Fibroblast of upper back skin (primary cell): ENCODE measurements around the gene ELK4.

ENCODE experiments used
- DNase-seq: peaks from one replicate; pipeline ENCODE4 v3.0.0-alpha.2; 2013

ELK4 gene

DNA sequence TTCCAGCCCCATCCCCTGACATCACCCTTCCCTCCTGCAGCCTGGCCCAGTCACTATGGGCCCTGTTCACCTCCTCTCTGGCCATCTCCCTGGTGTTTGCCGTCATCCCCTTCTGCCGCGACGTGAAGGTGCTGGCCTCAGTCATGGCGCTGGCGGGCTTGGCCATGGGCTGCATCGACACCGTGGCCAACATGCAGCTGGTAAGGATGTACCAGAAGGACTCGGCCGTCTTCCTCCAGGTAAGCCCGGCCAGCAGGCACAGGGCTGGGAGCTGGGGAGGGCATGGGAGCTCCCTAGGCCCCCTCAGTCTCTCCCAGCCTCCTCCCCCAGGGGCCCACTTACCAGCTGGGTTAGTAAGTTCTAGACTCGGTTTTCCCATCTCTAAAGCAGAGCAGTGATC, 52.1 kb downstream of the ELK4 start:
- no peak for DNase-seq

DNA sequence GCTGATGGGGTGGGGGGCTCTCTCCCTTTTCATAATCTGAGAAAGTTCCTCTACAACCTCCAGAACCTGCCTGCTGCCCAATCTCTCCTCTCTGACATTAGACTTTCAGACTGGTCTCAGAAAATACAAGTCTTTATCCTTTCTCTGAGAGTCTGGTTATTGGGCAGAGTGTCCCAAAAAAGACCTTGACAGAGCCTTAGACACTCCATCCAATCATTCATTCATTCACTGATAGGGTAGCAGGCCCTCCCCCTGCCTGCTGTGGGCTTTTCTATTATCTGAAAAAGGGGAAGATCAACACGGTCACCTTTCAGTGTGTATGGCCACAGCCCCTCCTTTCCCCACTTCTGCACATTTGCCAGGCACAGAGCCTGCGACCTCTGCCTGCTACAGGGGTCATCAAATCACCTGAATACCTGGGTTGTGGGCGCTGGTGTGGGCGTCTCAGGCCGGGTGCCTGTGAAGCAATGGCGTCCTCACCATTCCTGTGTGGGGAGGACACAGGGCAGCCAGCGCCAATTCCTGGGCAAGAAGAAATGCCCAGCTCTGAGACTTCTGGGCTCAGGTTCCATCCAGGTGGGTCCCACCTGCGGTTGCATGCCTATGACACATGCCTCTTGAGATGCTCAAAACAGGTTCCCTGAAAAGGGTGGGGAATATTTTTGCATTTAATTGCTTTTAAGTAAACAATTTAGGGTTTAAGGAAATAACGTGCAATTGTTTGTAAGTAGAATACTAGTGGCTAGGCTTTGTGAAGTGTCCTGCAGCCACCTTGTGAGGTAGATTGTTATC, 52.8 kb downstream of the ELK4 start:
- no peak for DNase-seq

DNA sequence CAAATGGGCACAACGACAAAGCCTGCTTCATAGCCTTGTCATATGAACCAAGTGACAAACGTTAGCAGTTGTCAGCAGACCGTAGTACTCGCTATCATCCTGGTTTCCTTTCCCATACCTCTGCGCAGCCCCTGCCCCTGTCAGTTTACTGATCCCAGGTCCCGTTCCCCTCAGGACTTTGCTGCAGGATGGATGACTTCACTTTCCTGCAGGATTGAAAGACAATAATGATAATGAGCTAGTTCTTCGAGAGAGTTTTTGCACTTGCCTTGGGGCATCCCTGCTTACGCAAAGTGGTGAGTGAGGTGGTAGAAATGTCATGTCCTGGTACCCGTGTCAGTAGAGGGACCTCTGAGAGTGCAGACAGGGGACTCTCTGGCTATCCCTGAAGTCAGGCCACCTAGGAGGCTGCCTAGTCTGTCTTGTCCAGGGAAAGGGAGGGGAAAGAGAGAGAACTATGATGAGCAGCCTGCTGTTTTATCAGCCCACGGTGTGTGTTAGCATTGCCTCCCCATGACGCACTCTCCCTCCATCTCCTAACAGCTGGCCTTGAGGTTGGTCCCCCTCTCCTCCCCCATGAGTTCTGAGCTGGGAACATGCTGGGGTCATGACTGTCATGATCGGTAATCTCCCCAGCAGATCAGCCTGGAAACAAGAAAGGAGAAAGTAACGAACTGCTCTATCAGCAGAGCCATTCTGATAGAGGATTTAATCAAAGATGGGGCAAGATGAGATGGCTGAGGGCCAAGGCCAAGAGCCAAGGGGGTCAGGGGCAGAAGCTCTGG, 53.7 kb downstream of the ELK4 start:
- DNase-seq = no peak

DNA sequence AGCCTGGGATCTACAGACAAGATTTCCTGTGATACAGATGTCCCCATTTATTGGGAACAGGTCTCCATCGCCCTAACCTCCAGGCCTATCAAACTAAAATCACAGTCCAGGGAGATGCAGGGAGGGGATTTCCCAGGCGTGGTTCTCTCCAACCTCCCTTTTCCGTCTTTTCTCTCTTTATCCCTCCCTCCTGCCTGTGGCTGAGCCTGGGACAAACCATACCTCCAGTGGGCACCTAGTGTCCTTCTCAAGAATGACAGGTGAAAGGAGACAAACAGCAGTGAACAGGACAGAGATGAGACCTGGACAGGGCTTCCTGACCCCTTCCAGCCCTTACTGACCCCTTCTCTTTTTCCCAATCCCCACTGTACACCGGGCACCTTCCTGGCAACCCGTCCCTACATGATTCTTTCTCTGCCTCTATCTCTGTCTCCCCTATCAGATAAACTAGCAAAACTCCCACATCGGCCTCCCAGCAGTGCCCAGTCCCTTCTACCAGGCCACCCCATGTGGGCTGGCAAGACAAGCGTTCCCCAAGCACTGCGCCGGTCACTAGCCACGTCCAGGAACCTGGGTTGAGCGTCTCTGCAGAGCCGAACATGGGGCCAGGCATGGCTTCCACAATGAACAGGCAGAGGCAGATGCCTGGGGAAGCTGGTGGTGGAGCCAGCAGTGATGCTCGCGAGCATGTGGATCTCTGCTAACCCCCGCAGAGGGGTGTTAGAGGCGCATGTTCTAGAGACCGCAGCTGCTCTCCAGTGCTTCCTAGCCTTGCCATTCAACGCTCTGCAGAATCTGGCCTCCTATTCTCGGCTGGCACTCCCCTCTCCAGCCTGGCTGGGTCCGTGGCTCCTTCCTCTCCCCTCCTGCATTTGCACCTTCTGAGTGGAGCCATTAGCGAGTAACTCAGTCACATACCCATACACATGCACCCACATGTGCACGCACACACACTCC, 54.7 kb downstream of the ELK4 start:
- no peak for DNase-seq

DNA sequence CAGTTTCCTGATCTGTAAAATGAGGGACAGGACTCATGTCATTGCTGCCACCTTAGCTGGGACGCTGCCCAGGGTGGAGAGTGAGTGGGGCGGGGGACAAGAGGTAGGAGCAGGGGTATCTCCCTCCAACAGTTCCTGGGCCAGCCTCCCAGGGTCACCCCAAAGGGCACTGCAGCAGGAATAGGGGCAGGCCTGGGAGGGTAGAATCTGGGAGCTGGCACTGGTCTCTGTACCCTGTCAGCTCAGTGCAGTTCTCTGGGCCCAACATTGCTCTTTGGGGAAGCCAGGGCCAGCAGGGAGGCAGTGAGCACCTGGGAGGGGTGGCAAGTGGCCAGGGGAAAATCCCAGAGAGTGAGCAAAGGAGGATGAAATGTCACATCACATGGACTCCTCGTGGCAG, 55.8 kb downstream of the ELK4 start:
- no peak for DNase-seq

DNA sequence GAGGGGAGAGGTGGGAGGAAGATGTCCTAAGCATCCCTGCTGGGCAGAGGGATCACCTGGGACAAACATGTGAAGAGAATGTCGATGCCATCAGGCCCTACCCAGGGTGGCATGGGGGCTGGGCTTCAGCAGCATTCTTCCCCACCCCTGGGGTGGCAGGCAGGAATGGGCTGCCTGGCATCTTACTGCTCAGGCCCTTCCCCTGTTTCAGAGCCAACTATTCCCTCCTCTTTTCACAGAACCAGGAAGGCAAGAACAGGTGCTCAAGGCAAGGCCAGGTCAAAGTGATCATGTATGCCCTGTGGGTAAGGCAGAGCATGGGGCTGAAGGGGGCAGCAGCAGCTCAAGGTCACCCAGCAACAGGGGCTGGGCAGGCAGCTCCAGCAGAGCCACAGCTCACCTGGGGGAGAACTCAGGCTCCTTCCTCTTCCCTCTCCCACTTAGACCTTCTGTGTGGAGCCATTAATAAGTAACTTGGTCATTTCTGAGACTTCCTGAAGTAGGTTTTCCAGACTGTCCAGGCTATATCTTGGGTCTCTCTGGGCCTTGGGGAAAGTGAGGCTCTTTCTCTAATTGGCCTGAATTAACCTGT, 56.4 kb downstream of the ELK4 start:
- no peak for DNase-seq

DNA sequence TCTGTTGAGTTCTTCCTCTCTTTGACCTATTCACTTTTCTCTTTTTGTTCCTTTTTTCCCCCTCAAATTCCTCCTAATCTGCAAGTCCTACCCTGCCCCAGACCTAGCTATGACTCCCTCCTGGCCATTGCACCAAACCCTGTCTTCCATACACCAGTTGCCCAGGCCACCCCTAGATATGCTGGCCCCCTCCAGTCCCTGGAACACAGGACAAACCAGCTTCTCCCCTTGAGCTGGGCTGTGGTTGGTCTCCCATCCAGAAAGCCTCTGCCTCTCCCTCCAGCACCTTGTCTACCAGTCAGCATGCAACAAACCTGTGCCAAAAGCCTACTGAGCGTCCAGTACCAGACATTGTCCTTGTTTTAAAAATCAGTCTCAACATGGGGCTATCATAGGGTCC, 59.4 kb downstream of the ELK4 start:
- DNase-seq = no peak

DNA sequence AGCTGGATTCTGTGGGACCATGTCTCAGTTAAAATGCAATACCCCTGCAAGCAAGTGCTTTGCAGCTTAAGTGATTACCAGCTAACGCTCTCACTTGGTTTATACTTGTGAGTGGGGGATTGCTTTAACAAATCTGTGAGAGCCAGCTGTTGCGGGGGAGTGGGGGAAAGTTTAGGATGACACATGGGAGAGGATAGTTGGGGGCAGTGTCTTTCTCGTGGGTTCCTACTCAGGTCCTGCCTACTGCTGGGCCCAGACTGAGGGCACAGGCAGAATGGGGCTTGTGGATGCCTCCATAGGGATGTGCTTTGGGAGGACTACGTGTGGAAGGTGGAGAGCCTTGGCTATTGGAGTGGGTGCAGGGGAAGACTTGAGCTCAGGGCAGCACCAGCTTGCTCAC, 60.1 kb downstream of the ELK4 start:
- no peak for DNase-seq

DNA sequence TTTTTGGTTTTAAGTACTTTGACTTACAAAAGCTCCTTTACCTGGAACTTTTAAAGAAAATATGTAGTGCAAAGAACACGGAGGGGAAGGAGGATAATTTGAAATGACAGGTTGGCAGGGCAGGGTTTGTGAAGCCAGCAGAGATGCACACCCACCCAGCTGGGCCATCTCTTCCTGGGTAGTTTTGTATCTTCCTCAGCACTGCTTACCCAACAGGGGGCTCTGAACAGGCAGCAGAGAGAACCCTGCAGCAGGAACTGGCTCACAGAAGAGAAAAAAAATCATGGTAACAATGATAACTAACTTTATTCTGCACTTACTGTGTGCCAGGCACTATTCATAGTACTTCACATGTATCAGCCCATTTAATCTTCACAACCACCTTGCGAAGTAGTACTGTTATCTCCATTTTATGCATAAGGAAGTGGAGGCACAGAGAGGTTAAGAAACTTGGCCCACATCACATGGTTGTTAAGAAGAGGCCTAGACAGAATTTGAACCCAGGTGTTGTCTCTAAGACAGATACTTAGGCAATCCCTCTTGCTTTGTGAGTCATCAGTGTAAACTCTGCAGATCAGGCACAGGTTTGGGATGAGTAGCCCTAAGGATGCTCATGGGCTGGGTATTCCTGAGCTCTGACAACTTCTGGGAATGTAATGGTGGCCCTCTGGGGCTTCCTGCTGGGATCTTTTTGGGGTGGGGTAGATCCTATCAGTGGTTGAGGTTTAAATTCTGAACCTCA, 60.8 kb downstream of the ELK4 start:
- no peak for DNase-seq

DNA sequence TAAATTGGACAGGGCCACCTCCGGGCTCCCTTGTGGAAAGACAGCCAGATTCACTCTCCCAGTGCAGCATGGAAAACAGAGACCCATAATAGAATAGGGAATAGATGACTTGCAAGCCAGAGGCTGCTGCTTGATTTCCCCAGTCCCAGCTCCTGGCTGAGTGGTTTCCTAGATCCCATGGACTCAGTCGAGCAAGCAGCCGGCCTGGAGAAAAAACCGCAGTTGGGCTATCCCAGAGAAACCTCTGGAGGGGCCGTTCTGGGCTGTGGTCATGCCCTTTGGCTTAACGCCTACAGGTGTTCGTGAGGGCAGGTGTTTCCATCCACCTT, 61.7 kb downstream of the ELK4 start:
- DNase-seq = no peak

DNA sequence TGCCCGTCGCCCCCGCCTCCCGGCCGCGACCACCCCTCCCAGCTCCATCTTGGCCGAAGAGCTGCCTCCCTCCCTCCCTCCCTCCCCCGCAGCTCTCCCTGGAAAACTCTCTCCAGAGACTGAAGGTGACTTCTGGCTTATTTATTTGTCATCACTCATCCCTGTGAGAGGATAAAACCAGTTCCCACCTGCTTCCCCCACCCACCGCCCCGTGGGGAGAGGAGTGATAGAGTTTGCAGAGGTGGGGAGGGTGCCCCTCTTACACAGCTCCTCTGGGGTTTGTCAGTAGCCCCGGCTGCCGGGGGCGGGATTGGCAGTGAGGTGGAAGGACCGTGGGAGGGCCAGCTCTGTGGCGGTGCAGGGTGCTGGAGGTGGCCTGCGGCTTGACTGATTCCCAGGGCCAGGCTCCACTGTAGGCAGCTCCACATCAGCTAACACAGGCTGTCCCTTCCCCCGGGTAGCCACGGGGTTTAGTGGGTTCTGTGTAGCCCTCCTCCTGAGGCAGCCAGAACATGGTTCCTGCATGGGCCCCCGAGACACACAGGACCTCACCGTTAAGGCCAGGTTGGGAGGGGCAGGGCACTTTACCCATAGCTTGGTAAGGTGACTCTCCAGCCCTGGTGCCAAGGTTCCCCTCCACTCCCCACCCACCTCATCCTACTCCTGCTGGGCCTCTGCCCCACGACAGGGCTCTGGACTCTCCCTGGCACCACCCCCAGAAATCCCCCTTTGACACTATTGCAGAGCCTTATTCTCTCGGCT, 62.2 kb downstream of the ELK4 start:
- DNase-seq = no peak

DNA sequence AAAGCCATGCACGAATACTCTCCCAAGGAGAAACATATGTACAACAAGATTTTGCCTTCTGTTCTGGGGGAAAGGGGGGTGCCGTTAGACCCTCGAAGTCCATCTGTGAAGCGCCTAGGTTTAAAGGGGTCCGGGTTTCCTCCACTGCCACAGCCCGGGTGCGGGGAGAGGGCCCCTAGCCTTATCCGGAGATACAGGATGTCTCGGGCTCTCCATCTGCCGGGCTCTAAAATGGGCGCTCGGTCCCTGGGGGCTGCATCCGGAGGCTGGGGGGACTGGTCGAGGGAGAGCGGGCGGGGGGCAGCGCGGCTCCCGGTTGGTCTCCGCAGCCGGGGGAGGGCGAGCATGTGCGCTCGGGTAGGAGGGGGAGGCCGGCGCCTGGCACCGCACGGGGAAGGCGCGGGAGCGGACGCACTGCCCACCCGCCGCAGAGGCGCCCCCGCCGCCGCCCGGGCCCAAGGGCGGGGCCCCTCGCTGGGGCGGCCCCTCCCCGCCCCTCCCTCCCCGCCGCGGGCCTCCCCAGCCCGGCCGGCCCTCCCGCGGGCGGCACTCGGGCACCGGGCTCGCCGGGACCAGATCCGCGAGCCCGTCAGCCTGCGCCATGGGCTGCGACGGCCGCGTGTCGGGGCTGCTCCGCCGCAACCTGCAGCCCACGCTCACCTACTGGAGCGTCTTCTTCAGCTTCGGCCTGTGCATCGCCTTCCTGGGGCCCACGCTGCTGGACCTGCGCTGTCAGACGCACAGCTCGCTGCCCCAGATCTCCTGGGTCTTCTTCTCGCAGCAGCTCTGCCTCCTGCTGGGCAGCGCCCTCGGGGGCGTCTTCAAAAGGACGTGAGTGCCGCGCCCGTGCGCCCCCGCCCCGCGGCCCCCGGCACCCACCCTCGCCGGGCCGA, 63.1 kb downstream of the ELK4 start:
- no peak for DNase-seq

DNA sequence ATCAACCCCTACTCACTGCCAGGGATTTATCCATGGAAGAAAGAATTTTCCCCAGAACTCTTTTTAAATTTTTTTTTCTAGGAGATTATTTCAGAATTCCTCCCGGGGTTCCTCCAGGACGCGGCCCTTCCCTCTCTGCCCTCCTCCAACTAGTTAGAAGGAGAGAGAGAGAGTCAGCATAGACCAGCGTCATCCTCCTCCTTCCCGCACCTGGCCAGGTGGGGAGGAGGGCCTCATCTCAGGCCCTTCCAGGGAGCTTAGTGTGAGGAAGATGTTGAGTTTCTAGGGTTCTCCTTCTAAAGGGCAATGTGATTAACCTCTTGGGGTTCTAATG, 63.7 kb downstream of the ELK4 start:
- no peak for DNase-seq

DNA sequence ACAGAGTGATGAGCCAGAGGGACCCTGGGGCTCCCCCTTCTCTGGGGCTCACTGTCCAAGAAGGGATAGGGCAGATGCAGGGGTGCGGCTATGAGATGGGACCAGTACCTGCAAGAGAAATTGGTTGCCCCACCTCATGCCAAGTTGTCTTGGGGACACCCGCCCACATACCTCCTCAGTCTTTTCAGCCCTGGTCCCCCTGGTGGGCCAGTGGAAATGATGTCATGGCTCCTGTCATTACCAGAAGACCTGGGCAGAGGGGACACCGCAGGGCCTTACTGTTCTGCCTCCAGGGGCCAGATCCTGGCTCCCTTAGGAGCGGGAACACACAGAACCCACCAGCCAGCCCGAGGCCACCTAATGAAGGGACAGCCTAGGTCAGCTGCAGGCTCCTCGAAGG, 64.1 kb downstream of the ELK4 start:
- DNase-seq = no peak

DNA sequence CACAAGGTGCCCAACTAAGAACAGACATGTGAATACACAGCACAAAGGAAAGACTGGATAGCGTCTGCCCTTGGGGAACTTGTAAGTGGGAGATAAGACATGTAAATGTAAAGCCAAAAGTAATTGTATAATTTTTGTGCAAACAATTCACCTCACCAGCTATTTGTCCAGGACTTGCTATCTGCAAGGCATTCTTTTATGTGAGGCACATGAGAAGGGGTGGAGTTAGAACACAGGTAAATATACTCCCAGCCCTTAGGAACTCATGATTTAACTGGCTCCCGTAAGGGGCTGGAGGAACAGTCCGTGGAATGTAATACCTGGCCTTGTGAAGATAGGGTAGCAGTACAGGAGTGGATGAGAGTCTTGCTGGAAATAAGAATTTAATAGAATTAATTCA, 66.0 kb downstream of the ELK4 start:
- no peak for DNase-seq

DNA sequence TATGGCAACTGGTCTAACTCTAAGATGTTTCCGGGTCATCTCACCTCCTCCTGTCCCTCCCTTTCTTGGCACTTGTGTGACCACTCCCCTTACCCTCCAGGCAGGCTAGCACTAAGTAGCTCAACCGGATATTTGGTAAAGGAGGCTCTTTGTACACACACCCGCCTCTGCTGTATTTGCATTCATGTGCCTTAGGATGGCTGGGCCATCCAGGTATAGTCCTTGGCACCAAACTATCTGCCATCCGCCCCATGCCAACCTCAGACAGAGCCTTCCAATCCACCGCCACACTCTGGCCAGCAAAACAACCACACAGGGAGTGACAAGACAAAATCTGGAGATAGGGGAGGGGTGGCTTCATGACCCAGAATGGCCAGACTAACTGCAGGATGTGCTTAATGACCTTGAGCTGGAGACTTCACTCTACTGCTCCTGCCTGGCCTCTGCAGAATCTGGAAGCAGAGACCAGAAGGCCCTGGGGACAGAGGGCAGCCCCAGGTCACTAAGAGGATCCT, 67.8 kb downstream of the ELK4 start:
- DNase-seq = no peak

DNA sequence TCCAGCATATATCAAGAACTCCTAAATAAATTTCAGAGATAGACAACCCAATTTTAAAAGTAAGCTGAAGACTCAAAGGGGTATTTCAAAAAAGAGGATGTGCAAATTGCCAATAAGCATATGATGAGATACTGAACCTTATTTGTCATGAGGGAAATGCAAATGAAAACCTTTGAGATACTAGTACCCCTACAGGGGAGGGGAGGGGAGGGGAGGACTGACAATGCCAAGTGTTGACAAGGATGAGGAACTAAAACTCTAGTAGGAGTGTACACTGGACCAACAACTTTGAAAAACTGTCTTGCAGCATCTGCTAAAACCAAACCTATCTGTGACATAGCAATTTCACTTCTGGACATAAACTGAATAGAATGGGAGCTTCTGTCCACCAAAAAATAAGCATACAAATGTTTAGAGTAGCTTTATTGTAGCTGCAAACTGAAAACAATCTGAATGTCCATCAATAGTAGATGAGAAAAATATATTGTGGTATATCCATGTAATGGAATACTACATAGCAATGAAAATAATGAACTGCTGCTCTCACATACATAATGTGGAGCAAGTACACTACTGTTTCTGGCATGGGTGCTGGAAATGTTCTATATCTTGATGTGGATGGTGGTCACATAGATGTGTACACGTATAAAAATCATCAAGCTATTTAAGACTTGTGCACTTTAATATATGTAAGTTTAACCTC, 70.2 kb downstream of the ELK4 start:
- DNase-seq = no peak
